ENCODE measurements around the gene TAF13. TPM values are rescaled to one million over a fixed set of nuclear protein-coding genes. Genes with fewer than 3 reads are reported as not detected.

Gene TAF13
- total and polyA plus RNA-seq, 9 of the 15 experiments (the other 6 are each of a cell fraction or from before 2014, with no cell fraction given): 14.9 to 77.2 (median 38.7) TPM

DNA sequence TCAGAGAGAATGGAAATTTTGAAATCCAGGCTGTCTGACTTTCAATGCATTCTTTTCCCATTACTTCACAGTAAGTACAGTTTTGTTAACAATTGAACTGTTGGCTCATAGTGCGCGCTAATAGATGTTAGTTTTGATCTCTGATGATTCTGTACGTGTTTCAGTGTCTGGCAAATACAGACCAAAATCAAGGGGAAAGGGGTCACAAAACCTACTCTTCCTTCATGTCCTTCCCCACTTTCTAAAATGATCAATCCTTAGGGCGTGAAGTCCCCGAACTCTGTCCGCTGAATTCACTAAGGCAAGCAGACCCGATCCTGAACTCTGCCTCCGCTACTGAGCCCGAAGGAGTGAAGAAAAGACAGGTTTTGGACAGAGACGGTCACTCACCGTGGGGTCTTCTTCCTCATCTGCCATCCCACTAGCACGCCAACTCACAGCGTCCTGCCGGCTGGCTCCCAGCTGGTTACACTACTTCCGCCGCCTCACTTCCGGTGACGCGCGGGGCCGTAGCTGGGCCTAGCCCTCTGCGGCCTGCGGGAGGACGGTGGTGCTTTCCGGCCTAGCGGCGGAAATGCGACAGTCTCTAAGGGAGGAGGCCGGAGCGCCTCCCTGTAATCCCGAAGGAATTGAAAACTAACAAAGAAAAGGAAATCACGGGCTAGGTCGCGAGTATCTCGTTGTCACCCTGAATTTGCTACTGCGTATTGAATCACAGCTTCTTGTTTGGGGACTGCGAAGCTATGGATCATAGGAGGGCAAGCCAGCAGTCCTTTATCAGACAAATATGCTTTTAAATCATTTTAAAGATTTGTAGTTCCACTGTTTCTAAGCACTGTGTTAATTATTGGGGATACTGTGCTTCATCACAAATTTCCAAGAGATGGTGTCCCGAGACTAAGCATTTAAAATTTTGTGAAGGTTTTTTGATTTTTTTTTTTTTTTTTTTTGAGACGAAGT is at the start of gene TAF13 (continued):
- TF ChIP-seq ARID4B (CRISPR knock-in tag; IDR thresholded peaks at IDR 0.05) (peak; percentile 99), KLF13 (tag; IDR thresholded peaks at IDR 0.05; ENCODE audit: borderline replicate concordance, low read depth) (0 out of 2 replicates have a peak, but pooled peaks have one; percentile 25), MECOM (CRISPR knock-in tag; IDR thresholded peaks at IDR 0.05) (no peak), RNF219 (CRISPR knock-in tag; IDR thresholded peaks at IDR 0.05) (no peak), RCOR1 (IDR thresholded peaks at IDR 0.05; ENCODE audit: borderline replicate concordance in 1 of 2, low read depth in 2 of 2, low read length in 2 of 2) (peak in 1 of 2 experiments; percentile 55; a peak in 3 of 4 replicates), STAT5A (IDR thresholded peaks at IDR 0.05; ENCODE audit: borderline replicate concordance, low read length) (no peak), PHB2 (IDR thresholded peaks at IDR 0.05; ENCODE audit: low read depth) (peak; percentile 6; the same call in 1 of the 2 replicates), ASH1L (IDR thresholded peaks at IDR 0.05; ENCODE audit: borderline replicate concordance, low read depth, partially characterized antibody) (no peak), ZNF274 (IDR thresholded peaks at IDR 0.05; ENCODE audit: borderline replicate concordance, low read depth, low read length) (no peak), CBFB (CRISPR knock-in tag; IDR thresholded peaks at IDR 0.05) (no peak), YY1 (IDR thresholded peaks at IDR 0.05; ENCODE audit: borderline replicate concordance in 1 of 3, control insufficient read depth in 1 of 3, extremely low read depth in 1 of 3, insufficient read depth in 3 of 3, insufficient read length in 1 of 3, insufficient replicate concordance in 2 of 3, low read depth in 1 of 3, low read length in 2 of 3) (peak in 2 of 3 experiments; percentile 58 to 69), HSF4 (CRISPR knock-in tag; IDR thresholded peaks at IDR 0.05; ENCODE audit: borderline replicate concordance) (no peak), SPI1 (IDR thresholded peaks at IDR 0.05; ENCODE audit: borderline replicate concordance, low read depth, low read length) (peak; percentile 46; the same call in 1 of the 2 replicates)
- TF ChIP-seq, protein P1, sequence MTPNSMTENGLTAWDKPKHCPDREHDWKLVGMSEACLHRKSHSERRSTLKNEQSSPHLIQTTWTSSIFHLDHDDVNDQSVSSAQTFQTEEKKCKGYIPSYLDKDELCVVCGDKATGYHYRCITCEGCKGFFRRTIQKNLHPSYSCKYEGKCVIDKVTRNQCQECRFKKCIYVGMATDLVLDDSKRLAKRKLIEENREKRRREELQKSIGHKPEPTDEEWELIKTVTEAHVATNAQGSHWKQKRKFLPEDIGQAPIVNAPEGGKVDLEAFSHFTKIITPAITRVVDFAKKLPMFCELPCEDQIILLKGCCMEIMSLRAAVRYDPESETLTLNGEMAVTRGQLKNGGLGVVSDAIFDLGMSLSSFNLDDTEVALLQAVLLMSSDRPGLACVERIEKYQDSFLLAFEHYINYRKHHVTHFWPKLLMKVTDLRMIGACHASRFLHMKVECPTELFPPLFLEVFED (CRISPR knock-in tag; conservative IDR thresholded peaks at IDR 0.05): no peak
- TF ChIP-seq, protein P2, sequence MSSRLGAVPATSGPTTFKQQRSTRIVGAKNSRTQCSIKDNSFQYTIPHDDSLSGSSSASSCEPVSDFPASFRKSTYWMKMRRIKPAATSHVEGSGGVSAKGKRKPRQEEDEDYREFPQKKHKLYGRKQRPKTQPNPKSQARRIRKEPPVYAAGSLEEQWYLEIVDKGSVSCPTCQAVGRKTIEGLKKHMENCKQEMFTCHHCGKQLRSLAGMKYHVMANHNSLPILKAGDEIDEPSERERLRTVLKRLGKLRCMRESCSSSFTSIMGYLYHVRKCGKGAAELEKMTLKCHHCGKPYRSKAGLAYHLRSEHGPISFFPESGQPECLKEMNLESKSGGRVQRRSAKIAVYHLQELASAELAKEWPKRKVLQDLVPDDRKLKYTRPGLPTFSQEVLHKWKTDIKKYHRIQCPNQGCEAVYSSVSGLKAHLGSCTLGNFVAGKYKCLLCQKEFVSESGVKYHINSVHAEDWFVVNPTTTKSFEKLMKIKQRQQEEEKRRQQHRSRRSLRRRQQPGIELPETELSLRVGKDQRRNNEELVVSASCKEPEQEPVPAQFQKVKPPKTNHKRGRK (tag; IDR thresholded peaks at IDR 0.05): no peak
